Adrenal gland (tissue), 5 donors: Measurements from ENCODE around the gene CNST.

Source experiments
- CTCF ChIP-seq, 6 experiments: fragments of 450-650 bp in 4 of 6; fragments of 200-600 bp in 2 of 6; sonication (generic) in 1 of 6; IDR thresholded peaks; 1 replicate in 5 of 6; 2 replicates in 1 of 6; pipeline versions ENCODE4 v1.5.1 to v1.8.0; 2016 to 2021; ENCODE audit warnings: antibody characterized with exemption in 6 of 6, mild to moderate bottlenecking in 2 of 6, moderate library complexity in 1 of 6
- POLR2A ChIP-seq, 2 donors: fragments of 450-650 bp; IDR thresholded peaks; one replicate each; pipeline ENCODE4 v1.6.1; 2017; ENCODE audit warnings: antibody characterized with exemption in 2 of 2, mild to moderate bottlenecking in 2 of 2, moderate library complexity in 1 of 2
- donor health status: DM: no; HTN: no; CAD: no.

GRCh38 chr1:246588159-246588721, 22.0 kb downstream of the CNST start:
- TF ChIP-seq CTCF (IDR thresholded peaks at IDR 0.05) (no peak), POLR2A (IDR thresholded peaks at IDR 0.05) (no peak)
